Activated effector memory CD4-positive, alpha-beta T cell treated with anti-CD3 and anti-CD28 coated beads, Interleukin-2, amount 50 U/mL, for 16 hours (primary cell): ENCODE measurements around the gene SHOC2.

Experiments
- DNase-seq: peaks from one replicate; pipeline ENCODE4 v3.0.0-alpha.2; 2020

SHOC2 gene

GRCh38 chr10:110985497-110986275, 66.3 kb downstream of the SHOC2 start:
- DNase-seq, result no peak

- DNase-seq, result no peak
These were observed 69.6 kb downstream of the SHOC2 start for GRCh38 chr10:110989016-110989415.

- no peak for DNase-seq
These were observed 72.8 kb downstream of the SHOC2 start for GRCh38 chr10:110992006-110992800.

GRCh38 chr10:110993024-110993693, 73.8 kb downstream of the SHOC2 start:
- DNase-seq, result no peak

GRCh38 chr10:110994406-110995086, 75.1 kb downstream of the SHOC2 start:
- DNase-seq, result no peak

- no peak for DNase-seq
These were observed 75.9 kb downstream of the SHOC2 start for GRCh38 chr10:110995301-110995700.

GRCh38 chr10:110996256-110996655, 76.9 kb downstream of the SHOC2 start:
- no peak for DNase-seq

GRCh38 chr10:111004016-111004415, 84.6 kb downstream of the SHOC2 start:
- DNase-seq, result no peak

- DNase-seq, result no peak
These were observed 88.1 kb downstream of the SHOC2 start for GRCh38 chr10:111007486-111007885.

- no peak for DNase-seq
These were observed 95.8 kb downstream of the SHOC2 start for GRCh38 chr10:111015181-111015580.

- DNase-seq, result no peak
These were observed 97.7 kb downstream of the SHOC2 start for GRCh38 chr10:111017098-111017497.

GRCh38 chr10:111018021-111018420, 98.6 kb downstream of the SHOC2 start:
- no peak for DNase-seq

- no peak for DNase-seq
These were observed 103.7 kb downstream of the SHOC2 start for GRCh38 chr10:111023060-111023459.

- no peak for DNase-seq
These were observed 110.8 kb downstream of the SHOC2 start for GRCh38 chr10:111030042-111030750.

GRCh38 chr10:111034598-111035310, 115.3 kb downstream of the SHOC2 start:
- no peak for DNase-seq

GRCh38 chr10:111035542-111035941, 116.1 kb downstream of the SHOC2 start:
- no peak for DNase-seq

GRCh38 chr10:111037858-111038257, 118.5 kb downstream of the SHOC2 start:
- no peak for DNase-seq

GRCh38 chr10:111039522-111039921, 120.1 kb downstream of the SHOC2 start:
- DNase-seq, result no peak

GRCh38 chr10:111057006-111057405, 137.6 kb downstream of the SHOC2 start:
- no peak for DNase-seq
